HepG2 (cell line): Measurements from ENCODE around the gene FBN2. TPM values are rescaled to one million over a fixed set of nuclear protein-coding genes. Genes with fewer than 3 reads are reported as not detected.

Source experiments
- ATAC-seq: fragments of 200-7000 bp; cut with Tn5 transposase; 3 replicates; pipeline ENCODE4 v1.9.1; 2020; ENCODE audit warnings: mild to moderate bottlenecking, moderate library complexity
- BruUV-seq: library from RNA; stranded (reverse); fragments of 400-500 nt; replicated peaks from 2 replicates; lab custom pipeline; 2021; lab: Mats Ljungman, UMichigan
- CTCF ChIA-PET: fragments of 300-600 bp; formaldehyde crosslinking; extraction: SDS; loops from one replicate; lab custom pipeline; 2021; ENCODE audit warnings: low total read pairs, inconsistent platforms, low intra/inter-chr PET ratio; lab: Yijun Ruan, JAX
- POLR2A ChIA-PET: fragments of 350-600 bp; sonication (Branson Sonifier 250); formaldehyde crosslinking; loops from one replicate; lab custom pipeline; 2020; ENCODE audit warnings: antibody characterized with exemption, inconsistent platforms; lab: Yijun Ruan, JAX
- DNase-seq: peaks from one replicate; pipeline ENCODE4 v3.0.0-alpha.2; 2015; ENCODE audit warnings: low spot score
- FAIRE-seq: peaks from 3 replicates; lab custom pipeline; 2011; peaks lifted over from hg19 to GRCh38; lab: Jason Lieb, UNC
- H2AFZ ChIP-seq: one replicate; pipeline ENCODE4 v1.6.1; 2011; ENCODE audit warnings: low read length, inconsistent platforms
- H3K27ac ChIP-seq: fragments of 300-600 bp; 3 replicates; pipeline ENCODE4 v1.8.0; 2011; ENCODE audit warnings: mixed run types, mild to moderate bottlenecking, mixed read lengths, low read length, inconsistent platforms; ENCODE audit not compliant: insufficient read depth; ENCODE audit errors: extremely low read length
- H3K27me3 ChIP-seq, 2 experiments: fragments of 200-600 bp in 1 of 2; 2 replicates in 1 of 2; 3 replicates in 1 of 2; pipeline versions ENCODE4 v1.6.0 to v1.8.0; 2011; ENCODE audit warnings: low read length in 2 of 2, mild to moderate bottlenecking in 2 of 2, moderate library complexity in 2 of 2, inconsistent platforms in 1 of 2; ENCODE audit not compliant: insufficient read depth in 2 of 2, control insufficient read depth in 1 of 2
- H3K36me3 ChIP-seq, 2 experiments: fragments of 200-600 bp in 1 of 2; replicated peaks in 1 of 2; 2 replicates in 1 of 2; 3 replicates in 1 of 2; pipeline versions ENCODE4 v1.5.1 to v1.8.0; 2011; ENCODE audit warnings: low read length in 2 of 2, inconsistent platforms in 1 of 2; ENCODE audit not compliant: insufficient read depth in 2 of 2, control insufficient read depth in 1 of 2
- H3K4me1 ChIP-seq: 2 replicates; pipeline ENCODE4 v1.5.1; 2012; ENCODE audit warnings: low read length, inconsistent platforms; ENCODE audit not compliant: insufficient read depth
- H3K4me2 ChIP-seq: 2 replicates; pipeline ENCODE4 v1.6.0; 2011; ENCODE audit warnings: low read depth, low read length, inconsistent platforms
- H3K4me3 ChIP-seq, 3 experiments: fragments of 200-600 bp in 1 of 3; sonication (generic), shearing (Covaris generic) in 1 of 3; replicated peaks in 1 of 3; 2 replicates each; pipeline ENCODE4 v1.5.1; 2011 to 2016; ENCODE audit warnings: low read length in 3 of 3, inconsistent platforms in 2 of 3, low read depth in 2 of 3, mild to moderate bottlenecking in 2 of 3, control low read depth in 1 of 3, mixed read lengths in 1 of 3; ENCODE audit not compliant: insufficient read depth in 1 of 3
- H3K79me2 ChIP-seq: one replicate; pipeline ENCODE4 v1.6.1; 2011; ENCODE audit warnings: low read length, inconsistent platforms; ENCODE audit not compliant: insufficient read depth
- H3K9ac ChIP-seq: 2 replicates; pipeline ENCODE4 v1.6.0; 2011; ENCODE audit warnings: mild to moderate bottlenecking, low read depth, low read length, inconsistent platforms; ENCODE audit not compliant: insufficient read depth
- H3K9me3 ChIP-seq: 2 replicates; pipeline ENCODE4 v1.5.1; 2012; ENCODE audit warnings: mild to moderate bottlenecking, low read length
- H4K20me1 ChIP-seq: 2 replicates; pipeline ENCODE4 v1.6.0; 2011; ENCODE audit warnings: inconsistent platforms, mild to moderate bottlenecking, low read length, moderate library complexity; ENCODE audit not compliant: insufficient read depth
- ATF6 ChIP-seq: sonication (generic); formaldehyde crosslinking; conservative IDR thresholded peaks from 2 replicates; pipeline ENCODE4 v1.4.0; 2020; ENCODE audit warnings: missing genetic modification reagents
- NCOA5 ChIP-seq: sonication (generic); formaldehyde crosslinking; IDR thresholded peaks from 2 replicates; pipeline ENCODE4 v1.4.0; 2020; ENCODE audit warnings: missing genetic modification reagents
- PHF20 ChIP-seq: sonication (generic); formaldehyde crosslinking; IDR thresholded peaks from 2 replicates; pipeline ENCODE4 v1.5.0; 2020; ENCODE audit warnings: mild to moderate bottlenecking, missing genetic modification reagents
- TFAP4 ChIP-seq: sonication (generic); IDR thresholded peaks from 2 replicates; pipeline ENCODE4 v1.6.1; 2016; ENCODE audit warnings: low read depth, borderline replicate concordance
- ZBTB3 ChIP-seq: sonication (generic); formaldehyde crosslinking; IDR thresholded peaks from 2 replicates; pipeline ENCODE4 v1.4.0; 2020; ENCODE audit warnings: low read depth, mild to moderate bottlenecking, moderate library complexity, missing genetic modification reagents, borderline replicate concordance
- ZNF407 ChIP-seq: sonication (generic); formaldehyde crosslinking; IDR thresholded peaks from one replicate; pipeline ENCODE4 v1.5.1; 2020; ENCODE audit warnings: mild to moderate bottlenecking, missing genetic modification reagents; ENCODE audit errors: not compliant biosample characterization
- ZNF777 ChIP-seq: sonication (generic); formaldehyde crosslinking; IDR thresholded peaks from 2 replicates; pipeline ENCODE4 v1.4.0; 2020; ENCODE audit warnings: missing genetic modification reagents
- ZZZ3 ChIP-seq: sonication (generic); formaldehyde crosslinking; IDR thresholded peaks from 2 replicates; pipeline ENCODE4 v1.4.0; 2020; ENCODE audit warnings: missing genetic modification reagents, mild to moderate bottlenecking, borderline replicate concordance
- WGBS: methylation state at CpG from one replicate; pipeline ENCODE4 v1.1.6; 2017; ENCODE audit warnings: low lambda C conversion rate; 5-methylcytosine and 5-hydroxymethylcytosine counted together
- in situ Hi-C: cut with HindIII; loops from 2 replicates; pipeline ENCODE4 v1.10.0; 2017; ENCODE audit warnings: low pct_unique_long_range_greater_than_20kb; ENCODE audit not compliant: extremely low pct_ligation_motif_present
- intact Hi-C: fragments of 100-400 bp; cut with micrococcal nuclease; formaldehyde crosslinking; loops from one replicate; pipeline ENCODE4 v1.10.0; 2022; ENCODE audit not compliant: unreplicated experiment
- polyA plus RNA-seq, 8 experiments: library from polyadenylated mRNA; depleted of rRNA in 3 of 8; stranded (reverse) in 7 of 8; unstranded in 1 of 8; fragments of >200 nt; fragmentation: Illumina TruSeq in 4 of 8; extraction: Trizol in 4 of 8; gene quantifications; 2 replicates each; pipeline versions ENCODE4 v1.2.1 to v1.2.3, GENCODE V29; 2011 to 2016; ENCODE audit warnings: low read depth in 4 of 8, missing spikeins in 1 of 8, mixed read lengths in 1 of 8; ENCODE audit not compliant: insufficient read depth in 1 of 8
- total RNA-seq, 5 experiments: library from RNA; depleted of rRNA; stranded (reverse); fragments of >200 nt; fragmentation: Illumina TruSeq; extraction: Trizol; gene quantifications; 2 replicates each; pipeline ENCODE4 v1.2.3, GENCODE V29; 2016; ENCODE audit warnings: low read depth in 1 of 5

FBN2 gene
- total and polyA plus RNA-seq, 2 of the 13 experiments (the other 11 are each of a cell fraction or from before 2014, with no cell fraction given): not detected

- no peak for FAIRE-seq
- H3K79me2 ChIP-seq: no peaks in the 10 kb centered on the region
- no peaks in the 10 kb centered on the region for H3K36me3 ChIP-seq
- H2AFZ ChIP-seq: no peak overlapping the region
- H3K4me2 ChIP-seq: no peak overlapping the region
- WGBS: 65% methylated on average over 56 of the region's 58 CpGs
- CTCF ChIA-PET: no interaction called here
- no peak for ATAC-seq
- H3K9me3 ChIP-seq: no peaks in the 10 kb centered on the region
- intact Hi-C loops (no loop called here), in situ Hi-C loops (no loop called here)
- no peak overlapping the region for H3K9ac ChIP-seq
- POLR2A ChIA-PET: no interaction called here
- no TSS peak for BruUV-seq
- no peaks in the 10 kb centered on the region for H3K4me1 ChIP-seq
- H3K27ac ChIP-seq: no peak overlapping the region
- no peaks in the 10 kb centered on the region for H4K20me1 ChIP-seq
- no peak for DNase-seq
- H3K4me3 ChIP-seq: no peak overlapping the region
- H3K27me3 ChIP-seq: peaks cover 0 to 20% of the 10 kb centered on the region in 2 experiments; a peak in 3 of 5 replicates
- TF ChIP-seq ATF6 (CRISPR knock-in tag) (no peak), TFAP4 (no peak), ZNF777 (no peak), ZNF407 (CRISPR knock-in tag) (no peak), ZBTB3 (CRISPR knock-in tag) (no peak), ZZZ3 (CRISPR knock-in tag) (no peak), PHF20 (CRISPR knock-in tag) (no peak), NCOA5 (no peak)
Observed at GRCh38 chr5:128536254-128537220, 1.5 kb downstream of the FBN2 start.
